ENCODE results near the gene DTX2.
A peak's percentile ranks its signal among the peaks of the same experiment; 100 is the strongest.
"Not testable (repeated sequence)": the region's sequence is repeated elsewhere in the genome, so short reads cannot be mapped to it uniquely, and the experiment has no call there.

Gene DTX2

GRCh38 chr7:76461464-76462101 lies at the start of gene DTX2:
TSS of gene DTX2 (plus strand) at chr7:76461709. CDS start at chr7:76480510, 18,801 bp downstream.
- DNase-seq (ENCODE audit: low read depth) = not testable (repeated sequence)

GRCh38 chr7:76412249-76412648 lies 49.3 kb upstream of the DTX2 start:
- DNase-seq (ENCODE audit: low read depth) = no peak

- DNase-seq (ENCODE audit: low read depth) = not testable (repeated sequence)
These were observed 43.7 kb upstream of the DTX2 start for GRCh38 chr7:76417654-76418310.

GRCh38 chr7:76421097-76421496 lies 40.4 kb upstream of the DTX2 start:
- peak; percentile 89 for DNase-seq (ENCODE audit: low read depth)

- no peak for DNase-seq (ENCODE audit: low read depth)
These were observed 37.7 kb upstream of the DTX2 start for GRCh38 chr7:76423666-76424412.

- no peak for DNase-seq (ENCODE audit: low read depth)
These were observed 36.9 kb upstream of the DTX2 start, which contains the start of gene ZP3 for GRCh38 chr7:76424413-76425111. TSS of gene ZP3 (plus strand) at chr7:76424950. CDS start at chr7:76424965, 15 bp downstream.

- DNase-seq (ENCODE audit: low read depth) = no peak
These were observed 36.4 kb upstream of the DTX2 start for GRCh38 chr7:76425156-76425555.

GRCh38 chr7:76425558-76425957 lies 36.0 kb upstream of the DTX2 start:
- DNase-seq (ENCODE audit: low read depth) = not testable (repeated sequence)

GRCh38 chr7:76426246-76426645 lies 35.3 kb upstream of the DTX2 start:
- no peak for DNase-seq (ENCODE audit: low read depth)

GRCh38 chr7:76427635-76428034 lies 33.9 kb upstream of the DTX2 start:
- DNase-seq (ENCODE audit: low read depth) = no peak

GRCh38 chr7:76428149-76428823 lies 33.2 kb upstream of the DTX2 start:
- DNase-seq (ENCODE audit: low read depth) = no peak

- DNase-seq (ENCODE audit: low read depth) = no peak
These were observed 32.4 kb upstream of the DTX2 start for GRCh38 chr7:76428868-76429805.

- DNase-seq (ENCODE audit: low read depth) = no peak
These were observed 31.3 kb upstream of the DTX2 start for GRCh38 chr7:76430211-76430610.

- DNase-seq (ENCODE audit: low read depth) = no peak
These were observed 30.7 kb upstream of the DTX2 start for GRCh38 chr7:76430836-76431235.

- peak; percentile 75 for DNase-seq (ENCODE audit: low read depth)
These were observed 23.6 kb upstream of the DTX2 start for GRCh38 chr7:76437873-76438272.

- DNase-seq (ENCODE audit: low read depth) = not testable (repeated sequence)
These were observed 22.2 kb upstream of the DTX2 start for GRCh38 chr7:76439120-76439888.

GRCh38 chr7:76440404-76440803 lies 21.1 kb upstream of the DTX2 start:
- not testable (repeated sequence) for DNase-seq (ENCODE audit: low read depth)

GRCh38 chr7:76441792-76442191 lies 19.7 kb upstream of the DTX2 start:
- DNase-seq (ENCODE audit: low read depth) = not testable (repeated sequence)

GRCh38 chr7:76442664-76443446 lies 18.7 kb upstream of the DTX2 start:
- not testable (repeated sequence) for DNase-seq (ENCODE audit: low read depth)
